ENCODE data around the gene STAM. TPM values are rescaled to one million over a fixed set of nuclear protein-coding genes. Genes with fewer than 3 reads are reported as not detected.

The STAM gene
- total RNA-seq, 1 donor from 2014 or later, result 23.3 TPM

GRCh38 chr10:17649836-17650235 is 5.9 kb downstream of the STAM start:
- Mint-ChIP-seq H3K9me3 (peaks cover 25% of the 10 kb centered on the region), H3K27ac (no peak overlapping the region), H3K4me1 (ENCODE audit: low read depth) (peaks cover 82% of the 10 kb centered on the region), H3K27me3 (ENCODE audit: insufficient read depth) (no peaks in the 10 kb centered on the region), H3K36me3 (ENCODE audit: low read depth) (peaks cover 55% of the 10 kb centered on the region), H3K4me3 (no peak overlapping the region)
- DNase-seq (ENCODE audit: low spot score), result no peak
- intact Hi-C loops (cut with micrococcal nuclease), result loop anchor here (10.0 kb wide), 1 partner anchor 625 kb away; no protein-coding TSS in a partner anchor

GRCh38 chr10:17650416-17650815 is 6.5 kb downstream of the STAM start:
- intact Hi-C loops (cut with micrococcal nuclease), result no loop called here

GRCh38 chr10:17651896-17652295 is 7.9 kb downstream of the STAM start:
- peaks cover 29% of the 10 kb centered on the region for H3K9me3 Mint-ChIP-seq
- no peaks in the 10 kb centered on the region for H3K27me3 Mint-ChIP-seq (ENCODE audit: insufficient read depth)
- no peak overlapping the region for H3K27ac Mint-ChIP-seq
- peaks cover 82% of the 10 kb centered on the region for H3K4me1 Mint-ChIP-seq (ENCODE audit: low read depth)
- no peak overlapping the region for H3K4me3 Mint-ChIP-seq
- peaks cover 66% of the 10 kb centered on the region for H3K36me3 Mint-ChIP-seq (ENCODE audit: low read depth)
- intact Hi-C loops (cut with micrococcal nuclease), result no loop called here
- no peak for DNase-seq (ENCODE audit: low spot score)

More at GRCh38 chr10:17650416-17650815, 6.5 kb downstream of the STAM start:
- Mint-ChIP-seq H3K27me3 (ENCODE audit: insufficient read depth) (no peaks in the 10 kb centered on the region), H3K27ac (no peak overlapping the region), H3K4me3 (peak overlapping the region; percentile 9), H3K36me3 (ENCODE audit: low read depth) (peaks cover 61% of the 10 kb centered on the region), H3K9me3 (peaks cover 29% of the 10 kb centered on the region), H3K4me1 (ENCODE audit: low read depth) (peaks cover 82% of the 10 kb centered on the region)
- DNase-seq (ENCODE audit: low spot score), result no peak

GRCh38 chr10:17652585-17652984 is 8.6 kb downstream of the STAM start:
- DNase-seq (ENCODE audit: low spot score), result no peak
- Mint-ChIP-seq H3K27ac (no peak overlapping the region), H3K4me3 (no peak overlapping the region), H3K36me3 (ENCODE audit: low read depth) (peaks cover 71% of the 10 kb centered on the region), H3K9me3 (peaks cover 29% of the 10 kb centered on the region), H3K4me1 (ENCODE audit: low read depth) (peaks cover 82% of the 10 kb centered on the region), H3K27me3 (ENCODE audit: insufficient read depth) (no peaks in the 10 kb centered on the region)
- intact Hi-C loops (cut with micrococcal nuclease), result no loop called here

- intact Hi-C loops (cut with micrococcal nuclease), result no loop called here
- H3K36me3 Mint-ChIP-seq (ENCODE audit: low read depth), result peaks cover 51% of the 10 kb centered on the region
- no peak for DNase-seq (ENCODE audit: low spot score)
- peaks cover 21% of the 10 kb centered on the region for H3K9me3 Mint-ChIP-seq
- peak overlapping the region; percentile 23 for H3K4me3 Mint-ChIP-seq
- no peak overlapping the region for H3K27ac Mint-ChIP-seq
- H3K27me3 Mint-ChIP-seq (ENCODE audit: insufficient read depth), result no peaks in the 10 kb centered on the region
- H3K4me1 Mint-ChIP-seq (ENCODE audit: low read depth), result peaks cover 72% of the 10 kb centered on the region
Measured at GRCh38 chr10:17655009-17655408, 11.1 kb downstream of the STAM start.

GRCh38 chr10:17655567-17656146 is 11.7 kb downstream of the STAM start:
- intact Hi-C loops (cut with micrococcal nuclease), result no loop called here
- no peak for DNase-seq (ENCODE audit: low spot score)
- H3K36me3 Mint-ChIP-seq (ENCODE audit: low read depth), result peaks cover 45% of the 10 kb centered on the region
- H3K27me3 Mint-ChIP-seq (ENCODE audit: insufficient read depth), result no peaks in the 10 kb centered on the region
- H3K4me3 Mint-ChIP-seq, result no peak overlapping the region
- peaks cover 21% of the 10 kb centered on the region for H3K9me3 Mint-ChIP-seq
- H3K27ac Mint-ChIP-seq, result no peak overlapping the region
- peaks cover 66% of the 10 kb centered on the region for H3K4me1 Mint-ChIP-seq (ENCODE audit: low read depth)

DNA sequence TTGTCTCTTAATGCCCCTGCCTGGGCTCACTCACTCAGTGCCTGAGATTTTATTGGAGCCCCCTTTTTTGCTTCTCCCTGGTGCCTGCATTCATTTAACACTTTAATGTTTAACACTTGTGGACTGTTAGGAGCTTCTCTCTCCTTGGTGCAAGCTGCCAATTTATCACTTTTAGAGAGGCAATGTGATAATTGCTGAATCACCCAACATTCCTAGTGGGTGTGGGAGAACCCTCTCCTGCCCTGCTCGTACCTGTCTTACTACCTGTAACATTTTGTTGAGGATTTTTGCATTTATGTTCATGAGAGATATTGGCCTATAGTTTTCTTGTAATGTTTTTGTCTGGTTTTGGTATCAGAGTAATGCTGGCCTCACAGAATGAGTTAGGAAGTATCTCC is 13.2 kb downstream of the STAM start:
- intact Hi-C loops (cut with micrococcal nuclease), result no loop called here
- Mint-ChIP-seq H3K36me3 (ENCODE audit: low read depth) (peaks cover 44% of the 10 kb centered on the region), H3K27ac (no peak overlapping the region), H3K4me1 (ENCODE audit: low read depth) (peaks cover 60% of the 10 kb centered on the region), H3K27me3 (ENCODE audit: insufficient read depth) (no peaks in the 10 kb centered on the region), H3K9me3 (peaks cover 21% of the 10 kb centered on the region), H3K4me3 (no peak overlapping the region)
- DNase-seq (ENCODE audit: low spot score), result no peak

DNA sequence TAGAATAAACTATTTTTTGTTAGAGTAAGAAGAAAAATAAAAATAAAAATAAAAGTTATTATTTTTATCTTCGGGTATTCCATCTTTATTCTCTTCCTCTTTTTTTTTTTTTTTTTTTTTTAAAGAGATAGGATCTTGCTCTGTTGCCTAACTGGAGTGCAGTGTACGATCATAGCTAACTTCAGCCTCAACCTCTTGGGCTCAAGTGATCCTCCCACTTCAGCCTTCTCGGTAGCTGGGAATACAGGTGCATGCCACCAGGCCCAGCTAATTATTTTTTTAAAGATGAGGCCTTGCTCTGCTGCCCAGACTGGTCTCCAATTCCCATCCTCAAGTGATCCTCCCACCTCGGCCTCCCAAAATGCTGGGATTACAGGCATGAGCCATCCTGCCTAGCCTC is 15.4 kb downstream of the STAM start:
- intact Hi-C loops (cut with micrococcal nuclease), result no loop called here
- peaks cover 62% of the 10 kb centered on the region for H3K4me1 Mint-ChIP-seq (ENCODE audit: low read depth)
- no peak for DNase-seq (ENCODE audit: low spot score)
- no peak overlapping the region for H3K4me3 Mint-ChIP-seq
- H3K36me3 Mint-ChIP-seq (ENCODE audit: low read depth), result peaks cover 40% of the 10 kb centered on the region
- H3K27ac Mint-ChIP-seq, result no peak overlapping the region
- no peaks in the 10 kb centered on the region for H3K27me3 Mint-ChIP-seq (ENCODE audit: insufficient read depth)
- peaks cover 8% of the 10 kb centered on the region for H3K9me3 Mint-ChIP-seq

DNA sequence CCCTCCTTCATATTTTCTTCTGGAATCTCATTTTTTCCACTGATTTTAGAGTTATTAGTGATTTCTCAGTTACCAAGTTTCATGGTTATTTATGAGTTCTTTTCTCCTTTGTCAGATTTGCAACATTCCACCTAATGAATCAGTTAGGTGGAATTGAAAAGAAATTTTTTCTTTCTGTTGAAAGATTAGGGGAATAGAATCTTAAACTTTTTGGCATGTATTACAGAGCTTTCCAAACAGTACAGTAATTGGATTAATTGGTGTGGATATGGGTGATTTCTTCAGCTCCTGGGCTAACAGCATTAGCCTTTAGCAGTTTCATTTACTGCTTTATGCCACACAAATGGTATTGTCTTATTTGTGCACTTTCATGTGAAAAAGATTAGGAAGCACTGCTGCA is 17.0 kb downstream of the STAM start:
- H3K27ac Mint-ChIP-seq, result no peak overlapping the region
- peaks cover 30% of the 10 kb centered on the region for H3K36me3 Mint-ChIP-seq (ENCODE audit: low read depth)
- intact Hi-C loops (cut with micrococcal nuclease), result no loop called here
- H3K27me3 Mint-ChIP-seq (ENCODE audit: insufficient read depth), result no peaks in the 10 kb centered on the region
- no peaks in the 10 kb centered on the region for H3K9me3 Mint-ChIP-seq
- H3K4me3 Mint-ChIP-seq, result no peak overlapping the region
- DNase-seq (ENCODE audit: low spot score), result no peak
- H3K4me1 Mint-ChIP-seq (ENCODE audit: low read depth), result peaks cover 47% of the 10 kb centered on the region

DNA sequence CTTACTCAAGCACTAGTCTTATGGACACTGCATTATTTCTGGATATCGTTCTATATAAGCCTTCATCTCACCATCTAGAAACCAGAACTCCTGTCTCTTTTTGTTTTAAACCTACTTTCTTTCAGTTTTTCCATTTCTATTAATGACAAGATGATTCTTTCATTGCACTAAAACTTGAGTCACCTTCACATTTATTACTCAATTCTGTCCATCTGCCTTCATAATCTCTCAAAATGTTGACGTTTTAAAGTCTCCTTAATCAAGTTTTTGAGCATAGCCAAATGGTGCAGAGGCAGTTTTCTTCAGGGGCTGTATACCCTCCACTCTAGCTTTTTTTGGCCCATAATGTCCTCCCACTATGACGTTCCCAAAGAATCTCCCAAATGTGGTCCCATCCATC is 17.6 kb downstream of the STAM start:
- no peak for DNase-seq (ENCODE audit: low spot score)
- H3K36me3 Mint-ChIP-seq (ENCODE audit: low read depth), result peaks cover 28% of the 10 kb centered on the region

DNA sequence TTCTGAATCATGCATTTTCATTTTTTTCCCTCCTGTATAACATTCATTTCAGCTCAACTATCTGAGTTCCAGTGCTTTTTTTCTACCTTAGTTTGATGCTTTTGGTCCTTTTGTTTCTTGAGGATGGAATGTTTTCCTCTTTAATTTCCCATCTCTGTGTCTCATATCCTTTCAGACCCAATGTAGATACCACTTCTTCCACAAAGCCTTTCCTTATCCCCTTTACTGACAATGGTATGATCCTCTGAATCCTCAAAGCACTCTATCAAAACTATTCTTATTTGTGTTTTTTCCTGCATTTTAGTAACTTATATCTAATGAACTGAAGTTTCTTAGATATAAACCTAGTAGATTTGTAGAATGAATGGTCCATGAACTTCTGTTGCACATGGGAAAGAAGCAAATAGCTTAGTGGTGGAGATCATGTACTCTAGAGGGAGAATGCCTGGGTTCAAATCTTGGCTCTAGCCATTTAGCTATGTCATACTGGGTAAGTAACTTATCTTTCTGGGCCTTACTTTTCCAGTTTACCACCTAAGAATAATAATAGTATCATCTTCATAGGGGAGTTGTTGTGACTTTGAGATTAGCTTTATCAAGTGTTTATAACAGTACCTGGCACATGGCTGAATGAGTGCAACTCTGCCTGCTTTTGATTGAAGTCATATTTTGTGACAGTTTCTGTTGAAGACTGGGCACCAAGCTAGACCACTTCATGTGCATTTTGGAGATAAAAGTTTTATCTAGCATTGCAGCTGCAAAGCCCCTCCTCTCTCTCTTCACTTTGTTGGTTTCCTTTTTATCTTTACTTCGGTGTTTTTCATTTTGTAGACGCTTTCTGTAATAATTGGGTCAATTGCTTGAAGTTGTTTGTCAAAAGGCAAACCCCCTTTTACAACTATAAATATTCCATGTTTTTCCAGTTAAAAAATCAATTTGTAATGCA is 18.5 kb downstream of the STAM start:
- H3K27ac Mint-ChIP-seq, result no peak overlapping the region
- intact Hi-C loops (cut with micrococcal nuclease), result no loop called here
- H3K4me3 Mint-ChIP-seq, result no peak overlapping the region
- no peaks in the 10 kb centered on the region for H3K9me3 Mint-ChIP-seq
- peaks cover 22% of the 10 kb centered on the region for H3K36me3 Mint-ChIP-seq (ENCODE audit: low read depth)
- H3K27me3 Mint-ChIP-seq (ENCODE audit: insufficient read depth), result no peaks in the 10 kb centered on the region
- H3K4me1 Mint-ChIP-seq (ENCODE audit: low read depth), result peaks cover 38% of the 10 kb centered on the region
- no peak for DNase-seq (ENCODE audit: low spot score)

More for the DNA sequence above, 17.6 kb downstream of the STAM start:
- Mint-ChIP-seq H3K27me3 (ENCODE audit: insufficient read depth) (no peaks in the 10 kb centered on the region), H3K4me1 (ENCODE audit: low read depth) (peaks cover 43% of the 10 kb centered on the region), H3K4me3 (no peak overlapping the region), H3K27ac (no peak overlapping the region), H3K9me3 (no peaks in the 10 kb centered on the region)
- intact Hi-C loops (cut with micrococcal nuclease), result no loop called here

GRCh38 chr10:17663450-17663849 is 19.5 kb downstream of the STAM start:
- peaks cover 38% of the 10 kb centered on the region for H3K4me1 Mint-ChIP-seq (ENCODE audit: low read depth)

DNA sequence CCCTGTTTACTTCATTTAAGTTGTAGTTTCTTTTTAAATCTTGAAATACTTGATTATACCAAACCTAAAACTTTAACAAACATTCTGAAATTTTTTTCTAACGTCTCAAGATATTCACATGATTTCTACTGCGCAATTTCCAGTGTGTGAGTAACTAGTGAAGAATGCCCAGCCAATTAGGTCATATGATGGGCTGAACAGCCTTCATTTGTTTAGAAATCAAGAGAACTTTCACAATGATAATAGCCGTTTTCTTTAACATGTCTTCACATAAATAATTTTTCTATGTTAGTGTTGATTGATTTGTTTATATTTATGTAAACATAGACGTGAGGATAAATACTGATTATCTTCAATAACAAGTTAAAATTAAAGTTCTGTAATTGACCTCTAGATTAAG is 21.8 kb downstream of the STAM start:
- no peak overlapping the region for H3K4me3 Mint-ChIP-seq
- DNase-seq (ENCODE audit: low spot score), result no peak
- peaks cover 53% of the 10 kb centered on the region for H3K4me1 Mint-ChIP-seq (ENCODE audit: low read depth)
- intact Hi-C loops (cut with micrococcal nuclease), result no loop called here
- H3K27me3 Mint-ChIP-seq (ENCODE audit: insufficient read depth), result no peaks in the 10 kb centered on the region
- H3K27ac Mint-ChIP-seq, result no peak overlapping the region
- H3K9me3 Mint-ChIP-seq, result no peaks in the 10 kb centered on the region
- peaks cover 27% of the 10 kb centered on the region for H3K36me3 Mint-ChIP-seq (ENCODE audit: low read depth)

More at GRCh38 chr10:17663450-17663849, 19.5 kb downstream of the STAM start:
- intact Hi-C loops (cut with micrococcal nuclease), result no loop called here
- H3K27me3 Mint-ChIP-seq (ENCODE audit: insufficient read depth), result no peaks in the 10 kb centered on the region
- peaks cover 22% of the 10 kb centered on the region for H3K36me3 Mint-ChIP-seq (ENCODE audit: low read depth)
- no peak overlapping the region for H3K4me3 Mint-ChIP-seq
- peak overlapping the region; percentile 29 for H3K27ac Mint-ChIP-seq
- no peak for DNase-seq (ENCODE audit: low spot score)
- no peaks in the 10 kb centered on the region for H3K9me3 Mint-ChIP-seq

Data from activated T-helper 1 cell treated with anti-CD3 and anti-CD28 coated beads, Interleukin-12 subunit alpha, Interleukin-12 subunit beta, Interleukin-2, Interleukin-4 antibody, amounts not matched to agents 30 ng/mL and 10 ng/mL and 1 ng/mL, durations not matched to agents 14 hours and 24 hours and 36 hours (primary cell).